GM21515 (cell line): Measurements from ENCODE around the gene PLEKHF1.
"Not testable (repeated sequence)": the region's sequence is repeated elsewhere in the genome, so short reads cannot be mapped to it uniquely, and the experiment has no call there.

Source experiments
- ATAC-seq: cut with Tn5 transposase; IDR thresholded peaks from one replicate; pipeline ENCODE4 v1.9.1; 2021; ENCODE audit not compliant: unreplicated experiment

PLEKHF1 gene

GRCh38 chr19:29663861-29664752, 1.2 kb upstream of the PLEKHF1 start:
- ATAC-seq, result no peak

GRCh38 chr19:29664753-29665214, 477 bp upstream of the PLEKHF1 start:
- no peak for ATAC-seq

GRCh38 chr19:29665826-29666577, 741 bp downstream of the PLEKHF1 start:
- ATAC-seq, result peak; percentile 5

GRCh38 chr19:29666578-29667386, 1.5 kb downstream of the PLEKHF1 start:
- ATAC-seq, result no peak

GRCh38 chr19:29667387-29667783, 2.1 kb downstream of the PLEKHF1 start:
- no peak for ATAC-seq

- ATAC-seq, result no peak
Measured at GRCh38 chr19:29667901-29668341, 2.7 kb downstream of the PLEKHF1 start.

GRCh38 chr19:29668746-29669609, 3.7 kb downstream of the PLEKHF1 start:
- no peak for ATAC-seq

- ATAC-seq, result no peak
Measured at GRCh38 chr19:29670255-29670654, 5.0 kb downstream of the PLEKHF1 start.

- ATAC-seq, result not testable (repeated sequence)
Measured at GRCh38 chr19:29671026-29671392, 5.7 kb downstream of the PLEKHF1 start.

- peak; percentile 57 for ATAC-seq
Measured at GRCh38 chr19:29671393-29672160, 6.3 kb downstream of the PLEKHF1 start.

- ATAC-seq, result no peak
Measured at GRCh38 chr19:29672319-29672932, 7.2 kb downstream of the PLEKHF1 start.

GRCh38 chr19:29672933-29673336, 7.7 kb downstream of the PLEKHF1 start:
- ATAC-seq, result no peak

GRCh38 chr19:29673451-29674371, 8.4 kb downstream of the PLEKHF1 start:
- no peak for ATAC-seq

GRCh38 chr19:29674374-29675119, 9.3 kb downstream of the PLEKHF1 start:
- no peak for ATAC-seq

- no peak for ATAC-seq
Measured at GRCh38 chr19:29675120-29675649, 9.9 kb downstream of the PLEKHF1 start.

GRCh38 chr19:29675650-29676186, 10.5 kb downstream of the PLEKHF1 start:
- no peak for ATAC-seq

- no peak for ATAC-seq
Measured at GRCh38 chr19:29676586-29676985, 11.3 kb downstream of the PLEKHF1 start.
